Measurements from ENCODE around the gene NOSIP.
"Not testable (repeated sequence)": the region's sequence is repeated elsewhere in the genome, so short reads cannot be mapped to it uniquely, and the experiment has no call there.

NOSIP gene

GRCh38 chr19:49580264-49581006, at the start of gene NOSIP:
TSS of gene NOSIP (minus strand) at chr19:49580556. CDS start at chr19:49560691, 19,865 bp downstream.
- intact Hi-C loops (cut with DNase I) = no loop called here
- peak; percentile 89 to 99 (median 96) for DNase-seq

GRCh38 chr19:49629659-49630058, 49.3 kb upstream of the NOSIP start:
- no peak for DNase-seq
- intact Hi-C loops (cut with DNase I) = no loop called here

- DNase-seq = no peak
- intact Hi-C loops (cut with DNase I) = no loop called here
These were observed 45.9 kb upstream of the NOSIP start for GRCh38 chr19:49626226-49626625.

GRCh38 chr19:49624967-49625910, 44.9 kb upstream of the NOSIP start:
- intact Hi-C loops (cut with DNase I) = loop anchor here (5.0 kb wide), 1 partner anchor 263 kb away; the partner anchor contains the start of genes DKKL1 and TEAD2

GRCh38 chr19:49617860-49618259, 37.5 kb upstream of the NOSIP start:
- intact Hi-C loops (cut with DNase I) = not testable (repeated sequence)

More at GRCh38 chr19:49624967-49625910, 44.9 kb upstream of the NOSIP start:
- no peak for DNase-seq

GRCh38 chr19:49616945-49617344, 36.6 kb upstream of the NOSIP start:
- DNase-seq = no peak
- intact Hi-C loops (cut with DNase I) = no loop called here

More at GRCh38 chr19:49617860-49618259, 37.5 kb upstream of the NOSIP start:
- DNase-seq = not testable (repeated sequence)

GRCh38 chr19:49616532-49616931, 36.2 kb upstream of the NOSIP start:
- intact Hi-C loops (cut with DNase I) = no loop called here
- DNase-seq = no peak

GRCh38 chr19:49615861-49616260, 35.5 kb upstream of the NOSIP start:
- intact Hi-C loops (cut with DNase I) = no loop called here

GRCh38 chr19:49614096-49614833, 33.9 kb upstream of the NOSIP start:
- intact Hi-C loops (cut with DNase I) = no loop called here
- no peak for DNase-seq

More at GRCh38 chr19:49615861-49616260, 35.5 kb upstream of the NOSIP start:
- no peak for DNase-seq

GRCh38 chr19:49613374-49613773, 33.0 kb upstream of the NOSIP start:
- intact Hi-C loops (cut with DNase I) = no loop called here
- DNase-seq = no peak

- no peak for DNase-seq
- intact Hi-C loops (cut with DNase I) = no loop called here
These were observed 29.2 kb upstream of the NOSIP start for GRCh38 chr19:49609499-49610092.

- no peak for DNase-seq
- intact Hi-C loops (cut with DNase I) = no loop called here
These were observed 25.2 kb upstream of the NOSIP start for GRCh38 chr19:49605605-49606004.

- intact Hi-C loops (cut with DNase I) = no loop called here
- DNase-seq = no peak
These were observed 22.4 kb upstream of the NOSIP start for GRCh38 chr19:49602806-49603205.

- intact Hi-C loops (cut with DNase I) = no loop called here
- DNase-seq = no peak
These were observed 21.2 kb upstream of the NOSIP start for GRCh38 chr19:49601482-49602038.

- intact Hi-C loops (cut with DNase I) = loop anchor here (10.0 kb wide), 1 partner anchor 65 kb away; the partner anchor contains the start of genes BCL2L12 and IRF3
These were observed 19.3 kb upstream of the NOSIP start for GRCh38 chr19:49599378-49600295.

GRCh38 chr19:49597703-49597974, 17.3 kb upstream of the NOSIP start:
- DNase-seq = no peak
- intact Hi-C loops (cut with DNase I) = loop anchor here (10.0 kb wide), 1 partner anchor 67 kb away; the partner anchor contains the start of genes BCL2L12 and IRF3

More at GRCh38 chr19:49599378-49600295, 19.3 kb upstream of the NOSIP start:
- DNase-seq = no peak

GRCh38 chr19:49596954-49597702, 16.8 kb upstream of the NOSIP start:
- DNase-seq = no peak
- intact Hi-C loops (cut with DNase I) = loop anchor here (10.0 kb wide), 1 partner anchor 68 kb away; the partner anchor contains the start of genes BCL2L12 and IRF3
